Measurements from ENCODE around the gene SCCPDH. TPM values are rescaled to one million over a fixed set of nuclear protein-coding genes. Genes with fewer than 3 reads are reported as not detected.
"Not testable (repeated sequence)": the region's sequence is repeated elsewhere in the genome, so short reads cannot be mapped to it uniquely, and the experiment has no call there.

The SCCPDH gene
- polyA plus RNA-seq, 1 donor: 37.1 TPM

DNA sequence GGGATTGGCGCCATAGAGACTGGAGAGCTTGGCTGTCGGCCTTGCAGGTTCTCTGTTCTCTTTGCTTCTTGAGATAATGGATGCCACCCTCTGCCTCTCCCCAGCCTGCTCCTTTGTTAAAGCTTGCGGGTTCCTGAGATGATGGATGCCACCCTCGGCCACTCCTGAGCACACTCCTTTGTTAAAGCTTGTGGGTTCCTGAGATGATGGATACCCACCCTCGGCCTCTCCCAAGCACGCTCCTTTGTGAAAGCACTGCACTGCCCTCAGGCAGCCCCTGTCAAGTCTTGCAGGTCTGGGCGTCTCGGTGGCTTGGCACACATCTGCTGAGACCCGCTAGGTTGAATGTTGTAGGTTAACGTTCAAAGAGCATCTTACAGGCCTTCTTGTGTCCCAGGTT, 76.5 kb downstream of the SCCPDH start:
- no peak for DNase-seq (ENCODE audit: low read depth)

DNA sequence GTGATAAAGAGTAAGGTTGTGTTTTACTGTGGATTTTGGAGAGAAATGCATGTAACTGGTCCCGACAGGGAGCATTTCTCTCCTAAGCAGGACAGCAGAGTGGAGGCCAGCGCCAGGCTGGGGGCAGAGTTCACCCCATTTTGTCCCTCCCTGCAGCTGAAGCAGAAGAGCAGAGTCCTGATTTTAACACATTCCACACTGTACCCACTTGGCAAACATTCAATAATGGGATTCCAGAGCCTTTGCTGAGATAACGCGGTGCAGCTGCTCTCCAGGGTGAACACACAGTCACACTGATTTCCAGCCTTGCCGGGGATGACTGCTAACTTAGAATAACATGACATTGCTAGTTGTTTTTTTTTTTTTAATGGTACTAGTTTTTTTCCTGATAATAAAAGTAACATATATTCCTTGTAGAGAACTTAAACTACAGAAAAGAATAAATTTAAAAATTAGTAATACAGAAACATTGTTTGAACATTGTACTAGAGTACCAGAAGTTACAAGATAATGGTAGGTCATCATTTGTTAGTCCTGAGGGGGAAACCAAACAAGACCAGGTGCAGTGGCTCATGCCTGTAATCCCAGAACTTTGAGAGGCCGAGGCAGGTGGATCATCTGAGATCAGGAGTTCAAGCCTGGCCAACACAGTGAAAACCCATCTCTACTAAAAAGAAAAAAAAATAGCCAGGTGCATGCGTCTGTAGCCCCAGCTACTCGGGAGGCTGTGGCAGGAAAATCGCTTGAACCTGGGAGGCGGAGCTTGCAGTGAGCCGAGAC, 77.2 kb downstream of the SCCPDH start:
- DNase-seq (ENCODE audit: low read depth): no peak

DNA sequence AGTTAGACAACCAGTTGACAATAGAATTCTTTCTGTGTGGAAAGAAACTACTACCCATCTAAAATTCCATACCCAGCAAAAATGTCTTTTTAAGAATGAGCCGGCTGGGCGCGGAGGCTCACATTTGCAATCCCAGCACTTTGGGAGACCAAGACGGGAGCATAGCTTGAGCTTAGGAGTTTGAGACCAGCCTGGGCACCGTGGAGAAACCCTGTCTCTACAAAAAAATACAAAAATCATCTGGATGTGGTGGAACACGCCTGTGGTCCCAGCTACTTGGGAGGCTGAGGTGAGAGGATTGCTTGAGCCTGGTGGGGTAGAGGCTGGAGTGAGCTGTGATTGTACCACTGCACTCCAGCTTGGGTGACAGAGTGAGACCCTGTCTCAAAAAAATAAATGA, 79.2 kb downstream of the SCCPDH start:
- no peak for DNase-seq (ENCODE audit: low read depth)

DNA sequence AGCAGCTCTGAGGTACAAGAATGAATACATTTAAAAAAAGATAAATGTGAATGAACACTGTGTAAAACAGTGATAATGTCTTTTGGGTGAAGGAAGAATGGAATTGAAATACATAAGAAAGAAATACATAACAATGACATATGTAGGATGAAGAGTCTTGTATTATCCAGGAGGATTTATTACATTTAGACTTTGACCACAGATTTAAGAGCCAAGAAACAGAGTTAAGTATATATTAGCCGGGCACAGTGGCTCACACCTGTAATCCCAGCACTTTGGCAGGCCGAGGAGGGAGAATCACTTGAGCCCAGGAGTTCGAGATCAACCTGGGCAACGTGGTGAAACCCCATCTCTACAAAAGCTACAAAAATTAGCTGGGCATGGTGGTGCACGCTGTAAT, 79.7 kb downstream of the SCCPDH start:
- DNase-seq (ENCODE audit: low read depth): no peak

DNA sequence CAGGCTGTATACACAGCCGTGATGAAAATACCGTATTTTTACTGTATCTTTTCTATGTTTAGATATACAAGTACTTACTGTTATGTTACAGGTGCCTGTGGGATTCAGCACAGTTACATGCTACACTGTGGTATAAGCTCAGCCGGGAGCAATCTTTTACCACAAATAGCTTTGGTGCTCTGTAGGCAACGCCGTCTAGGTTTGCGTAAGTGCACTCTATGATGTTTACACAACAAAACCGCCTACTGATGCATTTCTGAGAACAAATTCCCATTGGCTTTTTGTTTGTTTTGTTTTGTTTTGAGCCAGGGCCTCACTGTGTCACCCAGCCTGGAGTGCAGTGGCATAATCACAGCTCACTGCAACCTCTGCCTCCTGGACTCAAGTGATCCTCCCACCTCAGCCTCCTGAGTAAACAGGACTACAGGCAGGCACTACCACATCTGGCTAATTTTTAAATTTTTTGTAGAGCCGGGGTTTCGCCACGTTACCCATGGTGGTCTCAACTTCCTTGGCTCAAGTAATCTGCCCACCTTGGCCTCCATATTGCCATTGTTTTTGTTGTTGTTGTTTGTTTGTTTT, 81.0 kb downstream of the SCCPDH start:
- DNase-seq (ENCODE audit: low read depth): no peak

DNA sequence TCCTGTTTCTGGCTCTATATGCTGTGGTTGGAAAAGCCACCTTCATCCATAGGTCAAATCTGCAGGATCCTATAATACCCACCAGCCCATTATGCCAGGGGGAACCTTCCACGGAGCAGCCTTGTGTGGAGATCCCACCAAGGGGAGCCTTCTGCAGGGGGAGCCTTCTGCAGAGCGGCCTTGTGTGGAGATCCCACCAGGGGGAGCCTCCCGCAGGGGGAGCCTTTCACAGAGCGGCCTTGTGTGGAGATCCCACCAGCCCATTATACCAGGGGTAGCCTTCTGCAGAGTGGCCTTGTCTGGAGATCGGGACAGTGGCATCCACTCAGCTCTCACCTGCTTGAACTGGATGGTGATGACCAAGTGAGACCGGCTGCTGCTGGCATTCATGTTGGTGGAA, 85.3 kb downstream of the SCCPDH start:
- DNase-seq (ENCODE audit: low read depth): no peak

DNA sequence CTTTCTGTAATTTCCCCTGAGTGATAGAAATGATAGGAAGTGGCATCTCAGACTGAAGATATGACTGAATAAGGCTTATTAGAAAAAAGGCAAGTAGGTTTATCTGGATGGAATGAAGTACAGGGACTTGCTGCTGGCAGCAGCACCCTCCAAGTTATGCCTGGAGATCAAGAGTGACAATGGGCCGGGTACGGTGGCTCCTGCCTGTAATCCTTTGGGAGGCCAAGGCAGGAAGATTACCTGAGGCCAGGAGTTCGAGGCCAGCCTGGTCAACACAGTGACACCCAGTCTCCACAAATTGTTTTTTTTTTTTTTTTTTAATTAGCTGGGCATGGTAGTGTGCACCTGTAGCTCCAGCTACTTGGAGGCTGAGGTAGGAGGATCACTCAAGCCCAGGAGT, 87.8 kb downstream of the SCCPDH start:
- DNase-seq (ENCODE audit: low read depth): no peak

DNA sequence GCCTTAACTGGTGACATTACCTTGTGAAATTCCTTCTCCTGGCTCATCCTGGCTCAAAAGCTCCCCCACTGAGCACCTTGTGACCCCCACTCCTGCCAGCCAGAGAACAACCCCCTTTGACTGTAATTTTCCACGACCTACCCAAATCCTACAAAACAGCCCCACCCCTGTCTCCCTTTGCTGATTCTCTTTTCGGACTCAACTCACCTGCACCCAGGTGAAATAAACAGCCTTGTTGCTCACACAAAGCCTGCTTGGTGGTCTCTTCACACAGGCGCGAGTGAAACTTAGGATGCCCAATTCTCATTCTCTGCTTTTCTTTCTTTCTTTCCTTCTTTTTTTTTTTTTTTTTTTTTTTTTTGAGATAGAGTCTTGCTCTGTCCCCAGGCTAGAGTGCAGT, 89.1 kb downstream of the SCCPDH start:
- not testable (repeated sequence) for DNase-seq (ENCODE audit: low read depth)

DNA sequence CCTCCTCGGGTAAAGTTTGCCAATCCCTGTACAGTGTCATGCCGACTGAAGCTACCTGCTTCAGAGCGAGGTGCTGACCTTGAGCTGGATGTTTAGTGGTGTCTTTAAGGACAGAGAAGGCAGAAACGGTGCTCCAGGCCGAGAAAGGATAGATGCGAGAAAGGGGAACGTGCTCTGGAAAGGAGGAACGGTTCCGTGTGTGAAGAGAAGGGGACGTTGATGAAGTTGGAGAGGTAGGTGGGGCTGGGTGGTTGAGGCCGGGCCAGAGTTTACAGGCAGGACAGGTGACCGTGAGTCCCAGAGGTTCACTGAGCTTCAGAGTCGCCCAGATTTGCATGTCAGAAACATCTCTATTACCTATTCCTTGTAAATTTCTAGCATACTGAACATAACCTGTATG, 90.7 kb downstream of the SCCPDH start:
- no peak for DNase-seq (ENCODE audit: low read depth)

DNA sequence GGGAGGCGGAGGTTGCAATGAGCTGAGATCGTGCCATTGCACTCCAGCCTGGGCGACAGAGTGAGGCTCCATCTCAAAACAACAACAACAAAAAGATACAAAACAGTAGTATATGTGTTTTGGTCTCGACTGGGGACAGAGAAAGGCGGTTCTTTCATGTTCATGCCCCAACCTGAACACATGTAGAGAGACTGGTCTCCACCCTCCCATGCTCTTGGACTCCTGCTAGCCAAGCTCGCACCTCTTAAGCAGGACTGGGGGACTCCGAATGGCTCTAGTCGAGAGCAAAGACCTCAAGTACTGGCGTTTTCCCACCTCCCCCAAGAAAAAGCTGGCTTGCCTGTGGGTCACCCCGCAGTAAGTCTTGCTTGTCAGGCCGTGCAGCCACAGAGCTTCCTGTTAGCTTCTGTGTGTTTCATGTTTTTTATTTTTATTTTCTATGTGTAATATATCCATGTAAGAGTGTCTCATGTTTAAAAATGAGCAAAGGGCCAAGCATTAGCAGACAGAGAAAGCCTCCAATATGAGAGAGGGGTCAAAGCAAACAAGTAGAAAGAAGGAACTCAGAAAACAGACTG, 91.6 kb downstream of the SCCPDH start:
- no peak for DNase-seq (ENCODE audit: low read depth)

Other genes starting within 250 kb of the SCCPDH start
- 7.9 TPM for gene SMYD3, start 217.1 kb upstream of the SCCPDH start, polyA plus RNA-seq (ENCODE audit: insufficient read length)
- 11.7 TPM for gene TFB2M, start 158.1 kb upstream of the SCCPDH start, polyA plus RNA-seq (ENCODE audit: insufficient read length)
- gene CNST, start 158.0 kb upstream of the SCCPDH start, polyA plus RNA-seq (ENCODE audit: insufficient read length): 11.7 TPM
- gene AHCTF1, start 207.5 kb downstream of the SCCPDH start, polyA plus RNA-seq (ENCODE audit: insufficient read length): 27.6 TPM